Ovary (tissue), 9 donors: ENCODE data around the gene NOP9. TPM values are rescaled to one million over a fixed set of nuclear protein-coding genes. Genes with fewer than 3 reads are reported as not detected.

Experiments
- DNase-seq, 5 donors: peaks; one replicate each; pipeline ENCODE4 v3.0.0-alpha.2; 2019 to 2020
- H3K27ac ChIP-seq, 2 donors: fragments of 200-600 bp; one replicate each; pipeline versions ENCODE4 v1.5.1 to v1.8.0; 2019 to 2022
- H3K27me3 ChIP-seq: fragments of 200-600 bp; one replicate; pipeline ENCODE4 v1.8.0; 2022
- H3K36me3 ChIP-seq: fragments of 200-600 bp; sonication (generic); one replicate; pipeline ENCODE4 v1.5.1; 2019
- H3K4me1 ChIP-seq: one replicate; pipeline ENCODE4 v1.8.1; 2013; ENCODE audit warnings: mild to moderate bottlenecking, moderate library complexity; ENCODE audit not compliant: insufficient read depth
- H3K4me3 ChIP-seq: fragments of 200-600 bp; sonication (generic); one replicate; pipeline ENCODE4 v1.5.1; 2017
- H3K9me3 ChIP-seq, 2 donors: fragments of 200-600 bp in 1 of 2; sonication (generic) in 1 of 2; one replicate each; pipeline versions ENCODE4 v1.5.1 to v1.8.1; 2013 to 2019; ENCODE audit warnings: mild to moderate bottlenecking in 1 of 2, moderate library complexity in 1 of 2
- CTCF ChIP-seq, 3 donors: fragments of 450-650 bp in 2 of 3; fragments of 200-600 bp in 1 of 3; IDR thresholded peaks; one replicate each; pipeline versions ENCODE4 v1.5.1 to v1.8.0; 2016 to 2022; ENCODE audit warnings: antibody characterized with exemption in 3 of 3, mild to moderate bottlenecking in 1 of 3
- EP300 ChIP-seq: sonication (generic); formaldehyde crosslinking; IDR thresholded peaks from one replicate; pipeline ENCODE4 v1.6.1; 2017; ENCODE audit warnings: antibody characterized with exemption
- POLR2A ChIP-seq: fragments of 450-650 bp; IDR thresholded peaks from one replicate; pipeline ENCODE4 v1.6.1; 2017; ENCODE audit warnings: antibody characterized with exemption, mild to moderate bottlenecking, moderate library complexity
- WGBS, 3 donors: extraction: QIAGEN DNeasy Blood & Tissue Kit in 1 of 3; methylation state at CpG; one replicate each; pipeline versions ENCODE4 v1.1.5 to v1.1.7; 2013 to 2017; 5-methylcytosine and 5-hydroxymethylcytosine counted together
- intact Hi-C, 4 donors: fragments of 100-400 bp; cut with DNase I; formaldehyde crosslinking; loops; one replicate each; pipeline versions ENCODE4 v1.11.0 to v1.15.1; 2022 to 2023
- polyA plus RNA-seq, 2 donors: library from polyadenylated mRNA; stranded (reverse); fragments of 200-250 nt in 1 of 2; fragments of 350-450 nt in 1 of 2; fragmentation: Illumina TruSeq in 1 of 2; extraction: RNeasy Lipid Tissue Mini Kit (QIAGEN cat#74804) in 1 of 2; gene quantifications; one replicate each; pipeline ENCODE4 v1.2.3, GENCODE V29; 2013 to 2014
- total RNA-seq, 7 donors: library from RNA; depleted of rRNA in 2 of 7; stranded (reverse); fragments of >200 nt in 2 of 7; fragmentation: NEBNext Ultra II Directional in 3 of 7; extraction: Animal tissue kit (Norgen Biotek cat#: 25700) in 3 of 7; gene quantifications; one replicate each; pipeline versions ENCODE4 v1.1.0 to v1.2.4, GENCODE V29; 2016 to 2023
- donor health status: DM: no; HTN: no; CAD: no; lungs with moderate emphysema.
- donor health status: DM: no; HTN: no; CAD: no.
- donor health status: Bipolar disorder and iron deficiency.
- donor health status: DM: yes; HTN: yes; CAD: no.
- donor health status: DM: no; HTN: no; CAD: no.
- donor health status: DM: yes; HTN: yes; CAD: no.

Gene NOP9
- total and polyA plus RNA-seq, 9 donors = 9.2 to 28.6 (median 22.1) TPM

DNA sequence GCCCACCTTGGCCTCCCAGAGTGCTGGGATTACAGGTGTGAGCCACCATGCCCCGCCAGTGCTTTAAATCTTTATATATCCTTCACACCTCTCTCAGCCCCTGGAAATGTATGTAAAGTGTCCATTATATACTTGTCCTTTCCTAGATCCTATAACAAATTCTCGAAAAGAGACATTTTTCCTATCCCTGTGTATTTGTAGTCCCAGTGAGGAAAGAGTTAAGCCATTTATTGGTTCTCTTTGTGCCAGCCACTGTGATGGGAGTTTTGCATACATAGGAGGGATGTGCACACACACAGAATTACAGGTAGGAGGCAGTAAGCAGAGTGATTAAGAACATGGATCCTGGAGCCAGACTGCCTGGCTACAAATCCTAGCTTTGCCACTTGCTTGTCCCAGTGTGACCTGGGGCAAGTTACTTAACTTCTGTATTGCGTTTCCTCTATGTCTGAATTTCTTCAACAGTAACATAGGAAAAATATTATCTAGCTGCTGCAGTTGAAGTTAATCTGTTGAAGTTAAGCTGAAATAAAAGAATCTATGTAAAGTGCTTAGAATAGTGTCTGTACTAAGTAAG, 26.1 kb upstream of the NOP9 start:
- no peaks in the 10 kb centered on the region for H3K9me3 ChIP-seq
- no peaks in the 10 kb centered on the region for H3K36me3 ChIP-seq
- TF ChIP-seq EP300 (no peak), POLR2A (no peak), CTCF (IDR thresholded peaks at IDR 0.05) (no peak)
- no peak overlapping the region for H3K27ac ChIP-seq
- WGBS, 3 donors = 61 to 79% (median 61%) methylated on average over 3 of the region's 3 CpGs
- intact Hi-C loops = no loop called here
- DNase-seq = no peak
- H3K4me1 ChIP-seq = peaks cover 2% of the 10 kb centered on the region
- no peak overlapping the region for H3K4me3 ChIP-seq
- H3K27me3 ChIP-seq = no peaks in the 10 kb centered on the region

DNA sequence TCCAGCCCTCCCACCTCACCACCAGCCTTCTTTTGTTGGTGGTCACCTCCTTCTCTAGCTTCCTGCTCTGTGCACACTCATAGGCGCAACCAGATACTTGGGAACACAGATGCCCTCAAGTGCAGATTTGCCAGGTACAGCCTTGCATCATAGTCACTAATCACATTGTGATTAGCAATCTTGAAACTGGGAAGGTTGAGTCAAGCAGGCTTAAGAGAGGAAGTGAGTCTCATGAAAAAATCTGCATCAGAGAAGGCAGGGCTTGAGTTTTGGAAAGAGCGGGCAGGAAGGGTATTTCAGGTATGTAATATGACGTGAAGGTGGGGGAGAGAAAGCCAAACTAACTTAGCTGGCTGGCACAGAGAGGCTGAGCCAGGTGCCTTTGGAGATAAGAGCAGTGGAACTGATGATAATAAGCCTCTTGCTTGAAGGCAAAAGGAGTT, 25.5 kb upstream of the NOP9 start:
- Histone ChIP-seq H3K4me1 (peaks cover 2% of the 10 kb centered on the region), H3K36me3 (no peaks in the 10 kb centered on the region), H3K9me3 (no peaks in the 10 kb centered on the region), H3K27ac (no peak overlapping the region), H3K27me3 (no peaks in the 10 kb centered on the region), H3K4me3 (no peak overlapping the region)
- TF ChIP-seq EP300 = no peak
- TF ChIP-seq CTCF (IDR thresholded peaks at IDR 0.05) = no peak
- TF ChIP-seq POLR2A = no peak
- intact Hi-C loops = no loop called here
- no peak for DNase-seq
- WGBS, 3 donors = 90 to 93% (median 91%) methylated on average over 3 of the region's 3 CpGs

DNA sequence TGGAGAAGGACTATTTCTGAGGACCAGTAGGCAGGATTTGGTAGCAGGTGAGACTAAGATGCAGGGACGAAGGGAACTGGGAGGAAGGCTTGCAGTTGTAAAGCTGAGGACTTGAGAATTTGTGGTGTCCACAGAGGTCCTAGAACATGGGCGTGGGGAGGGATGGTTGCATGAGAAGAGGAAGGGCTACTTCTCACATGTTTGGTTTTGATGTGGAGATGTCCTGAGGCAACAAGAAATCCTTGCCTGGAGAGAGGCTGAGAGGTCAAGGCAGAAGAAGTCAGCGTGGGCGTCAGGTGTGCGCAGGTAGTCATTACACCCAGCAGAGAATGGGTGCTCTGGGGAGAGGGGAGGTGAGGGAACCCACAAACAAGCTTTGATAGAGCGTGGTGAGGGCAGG, 22.6 kb upstream of the NOP9 start:
- no peak overlapping the region for H3K27ac ChIP-seq
- WGBS, 3 donors = 91 to 95% (median 94%) methylated on average over 6 of the region's 6 CpGs
- H3K4me1 ChIP-seq = no peaks in the 10 kb centered on the region
- no peak overlapping the region for H3K4me3 ChIP-seq
- DNase-seq = no peak
- H3K36me3 ChIP-seq = no peaks in the 10 kb centered on the region
- H3K9me3 ChIP-seq = no peaks in the 10 kb centered on the region
- intact Hi-C loops = no loop called here
- H3K27me3 ChIP-seq = no peaks in the 10 kb centered on the region
- no peak for TF ChIP-seq POLR2A

- no peak for DNase-seq
- H3K4me1 ChIP-seq = no peaks in the 10 kb centered on the region
- no peak overlapping the region for H3K27ac ChIP-seq
- no peaks in the 10 kb centered on the region for H3K9me3 ChIP-seq
- no peak overlapping the region for H3K4me3 ChIP-seq
- TF ChIP-seq POLR2A = no peak
- TF ChIP-seq CTCF (IDR thresholded peaks at IDR 0.05) = no peak
- TF ChIP-seq EP300 = no peak
- intact Hi-C loops = no loop called here
- no peaks in the 10 kb centered on the region for H3K36me3 ChIP-seq
- H3K27me3 ChIP-seq = no peaks in the 10 kb centered on the region
- 79 to 86% (median 85%) methylated on average over 11 of the region's 11 CpGs for WGBS, 3 donors
These were observed 21.9 kb upstream of the NOP9 start for GRCh38 chr14:24277606-24278321.

- Histone ChIP-seq H3K4me1 (no peaks in the 10 kb centered on the region), H3K27ac (no peak overlapping the region), H3K4me3 (no peak overlapping the region), H3K36me3 (no peaks in the 10 kb centered on the region), H3K9me3 (no peaks in the 10 kb centered on the region), H3K27me3 (no peaks in the 10 kb centered on the region)
- 81 to 87% (median 85%) methylated on average over 5 of the region's 5 CpGs for WGBS, 3 donors
- DNase-seq = no peak
- intact Hi-C loops = no loop called here
- TF ChIP-seq POLR2A (no peak), CTCF (IDR thresholded peaks at IDR 0.05) (no peak), EP300 (no peak)
These were observed 21.2 kb upstream of the NOP9 start for GRCh38 chr14:24278424-24278823.
